GM19468 (cell line): ENCODE measurements around the gene ACP5.
"Not testable (repeated sequence)": the region's sequence is repeated elsewhere in the genome, so short reads cannot be mapped to it uniquely, and the experiment has no call there.

ENCODE experiments used
- ATAC-seq: cut with Tn5 transposase; IDR thresholded peaks from one replicate; pipeline ENCODE4 v1.9.1; 2021; ENCODE audit warnings: mild to moderate bottlenecking, moderate library complexity, moderate number of reproducible peaks; ENCODE audit not compliant: unreplicated experiment; ENCODE audit errors: extremely low read depth

ACP5 gene

GRCh38 chr19:11580116-11580515 lies 2.7 kb upstream of the ACP5 start:
- ATAC-seq, result no peak

- no peak for ATAC-seq
Observed at GRCh38 chr19:11578258-11579142, 1.1 kb upstream of the ACP5 start.

GRCh38 chr19:11576227-11576626 lies 1.2 kb downstream of the ACP5 start:
- no peak for ATAC-seq

- no peak for ATAC-seq
Observed at GRCh38 chr19:11574689-11575088, 2.8 kb downstream of the ACP5 start.

- not testable (repeated sequence) for ATAC-seq
Observed at GRCh38 chr19:11573763-11574162, 3.7 kb downstream of the ACP5 start.

GRCh38 chr19:11573354-11573753 lies 4.1 kb downstream of the ACP5 start:
- ATAC-seq, result not testable (repeated sequence)

GRCh38 chr19:11570039-11570462 lies 7.4 kb downstream of the ACP5 start:
- ATAC-seq, result no peak

- ATAC-seq, result no peak
Observed at GRCh38 chr19:11566164-11566563, 11.3 kb downstream of the ACP5 start.

- ATAC-seq, result not testable (repeated sequence)
Observed at GRCh38 chr19:11565649-11565980, 11.8 kb downstream of the ACP5 start.

GRCh38 chr19:11564082-11564807 lies 13.2 kb downstream of the ACP5 start:
- not testable (repeated sequence) for ATAC-seq

GRCh38 chr19:11563532-11563931 lies 13.9 kb downstream of the ACP5 start:
- no peak for ATAC-seq

GRCh38 chr19:11560404-11561051 lies 16.9 kb downstream of the ACP5 start:
- ATAC-seq, result no peak

GRCh38 chr19:11558881-11559828 lies 18.3 kb downstream of the ACP5 start, which contains the start of gene ELOF1:
Gene ELOF1 (minus strand): TSS chr19:11559230. CDS start chr19:11554347, 4,883 bp downstream.
- ATAC-seq, result no peak

- no peak for ATAC-seq
Observed at GRCh38 chr19:11556634-11557420, 20.6 kb downstream of the ACP5 start.

- ATAC-seq, result no peak
Observed at GRCh38 chr19:11555246-11555645, 22.2 kb downstream of the ACP5 start.

GRCh38 chr19:11554160-11554559 lies 23.3 kb downstream of the ACP5 start:
- ATAC-seq, result no peak

- ATAC-seq, result no peak
Observed at GRCh38 chr19:11552666-11553372, 24.6 kb downstream of the ACP5 start.

- no peak for ATAC-seq
Observed at GRCh38 chr19:11551603-11552235, 25.7 kb downstream of the ACP5 start.
